Panc1 (cell line): ENCODE measurements around the gene SPATA13. TPM values are rescaled to one million over a fixed set of nuclear protein-coding genes. Genes with fewer than 3 reads are reported as not detected.
A peak's percentile ranks its signal among the peaks of the same experiment; 100 is the strongest.
"Not testable (repeated sequence)": the region's sequence is repeated elsewhere in the genome, so short reads cannot be mapped to it uniquely, and the experiment has no call there.

Experiments used
- ATAC-seq: fragments of 200-7000 bp; cut with Tn5 transposase; 2 replicates; pipeline ENCODE4 v1.9.1; 2020; ENCODE audit warnings: mild to moderate bottlenecking, moderate library complexity
- BruUV-seq: library from RNA; stranded (reverse); fragments of 400-500 nt; replicated peaks from 2 replicates; lab custom pipeline; 2021; lab: Mats Ljungman, UMichigan
- CTCF ChIA-PET: fragments of 300-600 bp; sonication (Branson Sonifier 250); formaldehyde crosslinking; loops from one replicate; lab custom pipeline; 2022; ENCODE audit warnings: antibody characterized with exemption; lab: Charles Lee
- POLR2A ChIA-PET: fragments of 300-600 bp; sonication (Branson Sonifier 250); formaldehyde crosslinking; loops from one replicate; lab custom pipeline; 2022; ENCODE audit warnings: antibody characterized with exemption; lab: Charles Lee
- DNase-seq: peaks from one replicate; pipeline ENCODE4 v3.0.0-alpha.2; 2010; ENCODE audit warnings: low read depth, low spot score
- H3K27ac ChIP-seq: 2 replicates; pipeline ENCODE4 v1.5.1; 2011; ENCODE audit warnings: mild to moderate bottlenecking, low read length, inconsistent platforms
- H3K27me3 ChIP-seq: fragments of 200-500 bp; sonication (Bioruptor generic); 2 replicates; pipeline ENCODE4 v1.6.0; 2014; ENCODE audit warnings: low read length, inconsistent platforms; ENCODE audit not compliant: control insufficient read depth, insufficient read depth
- H3K36me3 ChIP-seq: fragments of 200-500 bp; sonication (Bioruptor generic); 2 replicates; pipeline ENCODE4 v1.5.1; 2014; ENCODE audit warnings: inconsistent platforms, mild to moderate bottlenecking, low read length, moderate library complexity; ENCODE audit not compliant: control insufficient read depth, insufficient read depth
- H3K4me1 ChIP-seq: 2 replicates; pipeline ENCODE4 v1.5.1; 2011; ENCODE audit warnings: inconsistent platforms, mild to moderate bottlenecking, low read length, moderate library complexity; ENCODE audit not compliant: control insufficient read depth, insufficient read depth
- H3K4me3 ChIP-seq, 2 experiments: 2 replicates each; pipeline ENCODE4 v1.5.1; 2011 to 2012; ENCODE audit warnings: low read depth in 2 of 2, low read length in 2 of 2, mild to moderate bottlenecking in 2 of 2, inconsistent platforms in 1 of 2, moderate library complexity in 1 of 2
- H3K9me3 ChIP-seq: fragments of 200-500 bp; sonication (Bioruptor generic); 2 replicates; pipeline ENCODE4 v1.5.1; 2014; ENCODE audit warnings: low read depth, mild to moderate bottlenecking, inconsistent platforms, low read length, moderate library complexity; ENCODE audit not compliant: control insufficient read depth, insufficient read depth
- POLR2AphosphoS5 ChIP-seq: IDR thresholded peaks from 2 replicates; pipeline ENCODE4 v1.6.1; 2012; ENCODE audit warnings: mild to moderate bottlenecking, low read depth, low read length, moderate library complexity
- SIN3A ChIP-seq: IDR thresholded peaks from 2 replicates; pipeline ENCODE4 v1.6.1; 2012; ENCODE audit warnings: low read depth, mild to moderate bottlenecking, low read length, moderate library complexity, borderline replicate concordance; ENCODE audit not compliant: insufficient read depth
- TCF7L2 ChIP-seq: IDR thresholded peaks from 2 replicates; pipeline ENCODE4 v1.6.1; 2011; ENCODE audit warnings: mild to moderate bottlenecking, low read depth, low read length, inconsistent platforms
- in situ Hi-C: cut with HindIII; loops from 2 replicates; pipeline ENCODE4 v1.10.0; 2016; ENCODE audit warnings: low sequenced_read_pairs, low pct_unique_long_range_greater_than_20kb
- intact Hi-C: fragments of 100-400 bp; cut with micrococcal nuclease; formaldehyde crosslinking; loops from one replicate; pipeline ENCODE4 v1.10.0; 2022; ENCODE audit not compliant: unreplicated experiment
- total RNA-seq: library from RNA; stranded (reverse); gene quantifications from one replicate; pipeline ENCODE4 v1.2.1, GENCODE V29; 2021; ENCODE audit not compliant: unreplicated experiment
- TF ChIP-seq, protein P1 (sequence below): fragments of 450-650 bp; IDR thresholded peaks from 2 replicates; pipeline ENCODE4 v1.5.1; 2017; ENCODE audit warnings: mild to moderate bottlenecking
- TF ChIP-seq, protein P2 (sequence below), 2 experiments: IDR thresholded peaks; 2 replicates each; pipeline ENCODE4 v1.6.1; 2011 to 2012; ENCODE audit warnings: low read depth in 2 of 2, control low read depth in 1 of 2, low read length in 1 of 2, mild to moderate bottlenecking in 1 of 2, moderate library complexity in 1 of 2; ENCODE audit not compliant: insufficient read depth in 1 of 2

The SPATA13 gene
- total RNA-seq, 1 experiment from 2014 or later: 7.9 TPM

DNA sequence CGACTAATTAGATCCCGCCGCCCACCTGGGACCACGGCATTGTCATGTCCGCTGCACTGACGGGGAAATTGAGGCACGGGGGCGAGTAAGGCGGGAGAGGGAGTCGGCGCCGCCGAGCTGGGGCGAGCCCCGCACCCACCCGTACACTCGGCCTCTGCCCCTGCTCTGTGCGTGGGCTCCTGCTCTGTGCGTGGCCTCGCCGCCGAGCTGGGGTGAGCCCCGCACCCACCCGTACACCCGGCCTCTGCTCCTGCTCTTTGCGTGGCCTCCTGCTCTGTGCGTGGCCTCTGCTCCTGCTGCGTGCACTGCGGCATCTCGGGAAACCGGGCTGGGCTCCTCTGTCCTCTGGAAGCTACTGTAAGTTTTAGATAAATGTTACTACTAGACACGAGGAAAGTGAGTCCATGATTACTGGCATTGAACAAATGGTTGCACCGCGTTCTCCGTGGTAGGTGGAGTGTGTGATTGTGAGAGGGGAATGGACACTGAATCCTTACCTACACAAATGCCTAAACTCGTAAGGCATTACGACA, 148.0 kb downstream of the SPATA13 start:
- POLR2A ChIA-PET: no interaction called here
- in situ Hi-C loops: no loop called here
- ATAC-seq: no peak

DNA sequence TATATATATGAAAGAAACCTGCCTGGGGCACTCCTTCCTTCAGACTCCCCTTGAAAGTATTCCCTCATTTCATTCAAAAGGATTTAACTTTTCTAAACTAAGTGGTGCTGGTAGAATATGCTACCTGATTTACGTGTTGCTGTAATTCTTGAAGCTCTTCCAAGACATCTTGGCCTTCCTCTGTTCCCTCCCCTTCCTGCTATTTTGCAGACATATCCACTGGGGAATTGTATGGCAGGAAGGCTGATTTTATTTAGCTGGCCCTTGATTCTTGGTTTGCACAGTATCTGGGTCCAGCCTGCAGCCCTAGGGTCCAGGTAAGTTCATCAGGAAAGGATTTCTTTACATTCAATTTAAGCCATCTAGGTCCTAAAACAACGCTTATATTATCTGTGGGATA, 148.8 kb downstream of the SPATA13 start, which contains the start of gene C1QTNF9:
C1QTNF9 (plus strand) TSS at position 281 of the 400 bp plus-strand sequence. CDS start 6,424 bp downstream, outside the sequence.
- H3K36me3 ChIP-seq, BruUV-seq, ATAC-seq, H3K27me3 ChIP-seq, CTCF ChIA-PET, POLR2A ChIA-PET, intact Hi-C loops, in situ Hi-C loops, H3K27ac ChIP-seq, H3K4me3 ChIP-seq, DNase-seq, H3K9me3 ChIP-seq, H3K4me1 ChIP-seq: not testable (repeated sequence)

More for the DNA sequence above, 148.0 kb downstream of the SPATA13 start:
- Histone ChIP-seq H3K36me3 (no peaks in the 10 kb centered on the region), H3K27ac (no peak overlapping the region), H3K4me3 (no peak overlapping the region), H3K9me3 (no peaks in the 10 kb centered on the region), H3K4me1 (no peaks in the 10 kb centered on the region), H3K27me3 (no peaks in the 10 kb centered on the region)
- BruUV-seq: no TSS peak
- intact Hi-C loops: no loop called here
- TF ChIP-seq POLR2AphosphoS5 (no peak), SIN3A (no peak), TCF7L2 (no peak)
- TF ChIP-seq, protein P1, sequence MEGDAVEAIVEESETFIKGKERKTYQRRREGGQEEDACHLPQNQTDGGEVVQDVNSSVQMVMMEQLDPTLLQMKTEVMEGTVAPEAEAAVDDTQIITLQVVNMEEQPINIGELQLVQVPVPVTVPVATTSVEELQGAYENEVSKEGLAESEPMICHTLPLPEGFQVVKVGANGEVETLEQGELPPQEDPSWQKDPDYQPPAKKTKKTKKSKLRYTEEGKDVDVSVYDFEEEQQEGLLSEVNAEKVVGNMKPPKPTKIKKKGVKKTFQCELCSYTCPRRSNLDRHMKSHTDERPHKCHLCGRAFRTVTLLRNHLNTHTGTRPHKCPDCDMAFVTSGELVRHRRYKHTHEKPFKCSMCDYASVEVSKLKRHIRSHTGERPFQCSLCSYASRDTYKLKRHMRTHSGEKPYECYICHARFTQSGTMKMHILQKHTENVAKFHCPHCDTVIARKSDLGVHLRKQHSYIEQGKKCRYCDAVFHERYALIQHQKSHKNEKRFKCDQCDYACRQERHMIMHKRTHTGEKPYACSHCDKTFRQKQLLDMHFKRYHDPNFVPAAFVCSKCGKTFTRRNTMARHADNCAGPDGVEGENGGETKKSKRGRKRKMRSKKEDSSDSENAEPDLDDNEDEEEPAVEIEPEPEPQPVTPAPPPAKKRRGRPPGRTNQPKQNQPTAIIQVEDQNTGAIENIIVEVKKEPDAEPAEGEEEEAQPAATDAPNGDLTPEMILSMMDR: no peak
- TF ChIP-seq, protein P2, sequence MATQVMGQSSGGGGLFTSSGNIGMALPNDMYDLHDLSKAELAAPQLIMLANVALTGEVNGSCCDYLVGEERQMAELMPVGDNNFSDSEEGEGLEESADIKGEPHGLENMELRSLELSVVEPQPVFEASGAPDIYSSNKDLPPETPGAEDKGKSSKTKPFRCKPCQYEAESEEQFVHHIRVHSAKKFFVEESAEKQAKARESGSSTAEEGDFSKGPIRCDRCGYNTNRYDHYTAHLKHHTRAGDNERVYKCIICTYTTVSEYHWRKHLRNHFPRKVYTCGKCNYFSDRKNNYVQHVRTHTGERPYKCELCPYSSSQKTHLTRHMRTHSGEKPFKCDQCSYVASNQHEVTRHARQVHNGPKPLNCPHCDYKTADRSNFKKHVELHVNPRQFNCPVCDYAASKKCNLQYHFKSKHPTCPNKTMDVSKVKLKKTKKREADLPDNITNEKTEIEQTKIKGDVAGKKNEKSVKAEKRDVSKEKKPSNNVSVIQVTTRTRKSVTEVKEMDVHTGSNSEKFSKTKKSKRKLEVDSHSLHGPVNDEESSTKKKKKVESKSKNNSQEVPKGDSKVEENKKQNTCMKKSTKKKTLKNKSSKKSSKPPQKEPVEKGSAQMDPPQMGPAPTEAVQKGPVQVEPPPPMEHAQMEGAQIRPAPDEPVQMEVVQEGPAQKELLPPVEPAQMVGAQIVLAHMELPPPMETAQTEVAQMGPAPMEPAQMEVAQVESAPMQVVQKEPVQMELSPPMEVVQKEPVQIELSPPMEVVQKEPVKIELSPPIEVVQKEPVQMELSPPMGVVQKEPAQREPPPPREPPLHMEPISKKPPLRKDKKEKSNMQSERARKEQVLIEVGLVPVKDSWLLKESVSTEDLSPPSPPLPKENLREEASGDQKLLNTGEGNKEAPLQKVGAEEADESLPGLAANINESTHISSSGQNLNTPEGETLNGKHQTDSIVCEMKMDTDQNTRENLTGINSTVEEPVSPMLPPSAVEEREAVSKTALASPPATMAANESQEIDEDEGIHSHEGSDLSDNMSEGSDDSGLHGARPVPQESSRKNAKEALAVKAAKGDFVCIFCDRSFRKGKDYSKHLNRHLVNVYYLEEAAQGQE (IDR thresholded peaks at IDR 0.05; ENCODE audit: insufficient read depth in 1 of 2, low read depth in 2 of 2, low read length in 1 of 2): no peak
- DNase-seq: no peak
- CTCF ChIA-PET: no interaction called here

DNA sequence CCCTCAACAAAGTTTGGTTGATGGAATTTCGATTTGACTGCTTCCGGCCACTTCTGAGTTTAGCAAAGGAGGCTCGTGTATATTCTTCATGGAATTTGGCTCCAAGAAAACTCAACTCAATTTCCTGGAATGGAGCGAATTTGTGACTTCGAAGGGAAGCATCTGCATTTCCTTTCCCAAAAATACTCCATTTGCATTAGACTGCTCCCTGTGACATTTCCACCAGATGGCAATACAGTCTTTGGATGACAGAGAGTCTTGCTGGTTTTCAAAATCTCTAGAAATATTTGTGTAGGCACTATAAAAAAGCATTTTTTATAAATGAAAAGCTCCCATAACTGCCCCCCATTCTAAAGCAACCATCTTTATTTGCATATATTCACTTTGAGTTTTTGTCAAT, 152.9 kb downstream of the SPATA13 start:
- Histone ChIP-seq H3K36me3 (no peaks in the 10 kb centered on the region), H3K4me1 (no peaks in the 10 kb centered on the region), H3K27me3 (no peaks in the 10 kb centered on the region), H3K4me3 (no peak overlapping the region), H3K27ac (no peak overlapping the region), H3K9me3 (no peaks in the 10 kb centered on the region)
- ChIA-PET POLR2A (no interaction called here), CTCF (interaction anchor here (0.6 kb wide), 1 partner anchor 11 kb away, joined by 4 read pairs; no protein-coding TSS in a partner anchor)
- no TSS peak for BruUV-seq
- TF ChIP-seq POLR2AphosphoS5 (no peak), TCF7L2 (no peak), SIN3A (no peak)
- TF ChIP-seq, protein P2 (IDR thresholded peaks at IDR 0.05; ENCODE audit: insufficient read depth in 1 of 2, low read depth in 2 of 2, low read length in 1 of 2): no peak
- TF ChIP-seq, protein P1: peak; percentile 34; the same call in 1 of the 2 replicates
- ATAC-seq: no peak
- no peak for DNase-seq
- in situ Hi-C loops: no loop called here
- intact Hi-C loops: no loop called here
